GM23338 (cell line): ENCODE measurements around the gene VRK1. TPM values are rescaled to one million over a fixed set of nuclear protein-coding genes. Genes with fewer than 3 reads are reported as not detected.
"Not testable (repeated sequence)": the region's sequence is repeated elsewhere in the genome, so short reads cannot be mapped to it uniquely, and the experiment has no call there.

Experiments used
- ATAC-seq: fragments of 200-7000 bp; cut with Tn5 transposase; 3 replicates; pipeline ENCODE4 v1.9.1; 2020
- DNase-seq: peaks from one replicate; pipeline ENCODE4 v3.0.0-alpha.2; 2015; ENCODE audit warnings: low spot score
- H2AFZ ChIP-seq: fragments of 200-600 bp; sonication (generic); 2 replicates; pipeline ENCODE4 v1.8.0; 2016; ENCODE audit warnings: antibody characterized with exemption, mild to moderate bottlenecking, moderate library complexity
- H3F3A ChIP-seq: fragments of 200-600 bp; sonication (generic); replicated peaks from 2 replicates; pipeline ENCODE4 v1.8.0; 2017; ENCODE audit warnings: antibody characterized with exemption, mixed run types, low read depth
- H3K27ac ChIP-seq: fragments of 200-600 bp; sonication (generic); 2 replicates; pipeline ENCODE4 v1.6.1; 2016; ENCODE audit warnings: low read depth
- H3K27me3 ChIP-seq: fragments of 200-600 bp; sonication (generic); 2 replicates; pipeline ENCODE4 v1.8.0; 2016; ENCODE audit warnings: mild to moderate bottlenecking, mixed run types, moderate library complexity; ENCODE audit not compliant: insufficient read depth
- H3K36me3 ChIP-seq: fragments of 200-600 bp; sonication (generic); 2 replicates; pipeline ENCODE4 v1.8.0; 2016; ENCODE audit warnings: mild to moderate bottlenecking; ENCODE audit not compliant: insufficient read depth
- H3K4me1 ChIP-seq: fragments of 200-600 bp; sonication (generic); 2 replicates; pipeline ENCODE4 v1.8.0; 2016; ENCODE audit warnings: mild to moderate bottlenecking, moderate library complexity; ENCODE audit not compliant: insufficient read depth
- H3K4me2 ChIP-seq: fragments of 200-600 bp; sonication (generic); 2 replicates; pipeline ENCODE4 v1.7.1; 2017; ENCODE audit warnings: mixed run types
- H3K4me3 ChIP-seq: fragments of 200-600 bp; sonication (generic); 2 replicates; pipeline ENCODE4 v1.6.1; 2016; ENCODE audit warnings: mixed run types
- H3K79me2 ChIP-seq: fragments of 200-600 bp; sonication (generic); replicated peaks from 2 replicates; pipeline ENCODE4 v1.8.0; 2017; ENCODE audit warnings: mild to moderate bottlenecking; ENCODE audit not compliant: insufficient read depth
- H3K9me2 ChIP-seq: fragments of 200-600 bp; sonication (generic); 2 replicates; pipeline ENCODE4 v1.8.0; 2017; ENCODE audit not compliant: insufficient read depth
- H4K20me1 ChIP-seq: fragments of 200-600 bp; sonication (generic); replicated peaks from 2 replicates; pipeline ENCODE4 v1.8.0; 2017; ENCODE audit warnings: mild to moderate bottlenecking; ENCODE audit not compliant: insufficient read depth
- H3K27ac Mint-ChIP-seq: 2 replicates; pipeline ENCODE4 v1.8.0; 2020; ENCODE audit warnings: inconsistent platforms, mild to moderate bottlenecking, moderate library complexity, mixed read lengths
- H3K27me3 Mint-ChIP-seq: 3 replicates; pipeline ENCODE4 v1.8.0; 2022; ENCODE audit warnings: low read depth, mild to moderate bottlenecking, moderate library complexity, mixed read lengths, inconsistent platforms; ENCODE audit not compliant: insufficient read depth, poor library complexity
- H3K36me3 Mint-ChIP-seq: 3 replicates; pipeline ENCODE4 v1.8.0; 2021; ENCODE audit warnings: low read depth, mild to moderate bottlenecking, inconsistent platforms, moderate library complexity, mixed read lengths
- H3K4me1 Mint-ChIP-seq: 3 replicates; pipeline ENCODE4 v1.8.0; 2020; ENCODE audit warnings: mild to moderate bottlenecking, inconsistent platforms, mixed read lengths
- H3K4me3 Mint-ChIP-seq: 3 replicates; pipeline ENCODE4 v1.8.0; 2021; ENCODE audit warnings: moderate library complexity, mild to moderate bottlenecking, inconsistent platforms, mixed read lengths
- H3K9me3 Mint-ChIP-seq: 3 replicates; pipeline ENCODE4 v1.8.0; 2020; ENCODE audit warnings: moderate library complexity, mild to moderate bottlenecking, inconsistent platforms, mixed read lengths
- CREB1 ChIP-seq: fragments of 250-450 bp; sonication (Bioruptor Pico); IDR thresholded peaks from 2 replicates; pipeline ENCODE4 v1.5.0; 2020; ENCODE audit warnings: low read depth, mild to moderate bottlenecking, moderate library complexity
- POLR2AphosphoS5 ChIP-seq: IDR thresholded peaks from 2 replicates; pipeline ENCODE4 v1.6.1; 2016; ENCODE audit warnings: antibody characterized with exemption, low read depth
- STAT1 ChIP-seq: IDR thresholded peaks from one replicate; pipeline ENCODE4 v1.6.1; 2016; ENCODE audit warnings: antibody characterized with exemption; ENCODE audit not compliant: unreplicated experiment
- polyA plus RNA-seq: library from polyadenylated mRNA; unstranded; fragments of >200 nt; fragmentation: Nextera tagmentation; extraction: Ambion mirVana; gene quantifications from 2 replicates; pipeline ENCODE4 v1.2.1, GENCODE V29; 2016
- total RNA-seq: library from RNA; depleted of rRNA; stranded (reverse); fragments of >200 nt; shearing (Covaris generic); gene quantifications from 2 replicates; pipeline ENCODE4 v1.2.3, GENCODE V29; 2014
- TF ChIP-seq, protein P1 (sequence below): fragments of 250-450 bp; sonication (Bioruptor Pico); IDR thresholded peaks from 2 replicates; pipeline ENCODE4 v1.5.0; 2020; ENCODE audit warnings: mild to moderate bottlenecking, moderate library complexity
- TF ChIP-seq, protein P2 (sequence below): IDR thresholded peaks from one replicate; pipeline ENCODE4 v1.6.1; 2018; ENCODE audit warnings: antibody characterized with exemption; ENCODE audit not compliant: unreplicated experiment

VRK1 gene
- total and polyA plus RNA-seq, 2 experiments from 2014 or later = 83.8 to 119 TPM

- Mint-ChIP-seq H3K27ac (no peak overlapping the region), H3K27me3 (peaks cover 3% of the 10 kb centered on the region)
Observed at GRCh38 chr14:96764012-96764411, 33.2 kb upstream of the VRK1 start.

GRCh38 chr14:96765205-96765604 lies 32.0 kb upstream of the VRK1 start:
- H3K9me2 ChIP-seq, H3K4me1 ChIP-seq, H3K4me1 Mint-ChIP-seq, H3K4me2 ChIP-seq, H3K27me3 ChIP-seq, H3K4me3 Mint-ChIP-seq, H2AFZ ChIP-seq, H3K79me2 ChIP-seq, H3K27ac Mint-ChIP-seq, H3K9me3 Mint-ChIP-seq, H3F3A ChIP-seq, H3K27me3 Mint-ChIP-seq, H4K20me1 ChIP-seq, H3K27ac ChIP-seq, ATAC-seq, H3K4me3 ChIP-seq, H3K36me3 ChIP-seq, DNase-seq, H3K36me3 Mint-ChIP-seq: not testable (repeated sequence)

More at GRCh38 chr14:96764012-96764411, 33.2 kb upstream of the VRK1 start:
- Histone ChIP-seq H3K4me1 (no peaks in the 10 kb centered on the region), H3K27ac (no peak overlapping the region), H3K9me2 (no peaks in the 10 kb centered on the region), H3F3A (no peaks in the 10 kb centered on the region), H3K4me2 (no peak overlapping the region), H4K20me1 (no peaks in the 10 kb centered on the region), H2AFZ (no peak overlapping the region), H3K79me2 (no peaks in the 10 kb centered on the region), H3K36me3 (no peaks in the 10 kb centered on the region), H3K27me3 (no peaks in the 10 kb centered on the region), H3K4me3 (no peak overlapping the region)
- H3K4me3 Mint-ChIP-seq = no peak overlapping the region
- H3K9me3 Mint-ChIP-seq = no peaks in the 10 kb centered on the region; the same call in 2 of the 3 replicates
- DNase-seq (no peak), ATAC-seq (no peak)
- no peaks in the 10 kb centered on the region for H3K36me3 Mint-ChIP-seq
- H3K4me1 Mint-ChIP-seq = peaks cover 3% of the 10 kb centered on the region; the same call in 2 of the 3 replicates
- TF ChIP-seq CREB1 (CRISPR knock-in tag) = no peak

GRCh38 chr14:96772929-96773328 lies 24.3 kb upstream of the VRK1 start:
- Histone ChIP-seq H2AFZ (no peak overlapping the region), H3K9me2 (0 out of 2 replicates have a peak, but pooled peaks cover 15% of the 10 kb centered on the region), H3K36me3 (no peaks in the 10 kb centered on the region), H3K4me3 (no peak overlapping the region), H3K79me2 (no peaks in the 10 kb centered on the region), H3K4me1 (no peaks in the 10 kb centered on the region), H4K20me1 (no peaks in the 10 kb centered on the region), H3K4me2 (no peak overlapping the region), H3K27me3 (no peaks in the 10 kb centered on the region), H3F3A (no peaks in the 10 kb centered on the region), H3K27ac (no peak overlapping the region)
- Mint-ChIP-seq H3K27me3 (peaks cover 1% of the 10 kb centered on the region), H3K27ac (no peak overlapping the region), H3K9me3 (no peaks in the 10 kb centered on the region; the same call in 1 of the 3 replicates), H3K4me1 (peaks cover 4% of the 10 kb centered on the region; the same call in 2 of the 3 replicates), H3K36me3 (no peaks in the 10 kb centered on the region), H3K4me3 (no peak overlapping the region)
- DNase-seq (no peak), ATAC-seq (no peak)
- TF ChIP-seq STAT1 (no peak), POLR2AphosphoS5 (no peak)
- TF ChIP-seq, protein P1, sequence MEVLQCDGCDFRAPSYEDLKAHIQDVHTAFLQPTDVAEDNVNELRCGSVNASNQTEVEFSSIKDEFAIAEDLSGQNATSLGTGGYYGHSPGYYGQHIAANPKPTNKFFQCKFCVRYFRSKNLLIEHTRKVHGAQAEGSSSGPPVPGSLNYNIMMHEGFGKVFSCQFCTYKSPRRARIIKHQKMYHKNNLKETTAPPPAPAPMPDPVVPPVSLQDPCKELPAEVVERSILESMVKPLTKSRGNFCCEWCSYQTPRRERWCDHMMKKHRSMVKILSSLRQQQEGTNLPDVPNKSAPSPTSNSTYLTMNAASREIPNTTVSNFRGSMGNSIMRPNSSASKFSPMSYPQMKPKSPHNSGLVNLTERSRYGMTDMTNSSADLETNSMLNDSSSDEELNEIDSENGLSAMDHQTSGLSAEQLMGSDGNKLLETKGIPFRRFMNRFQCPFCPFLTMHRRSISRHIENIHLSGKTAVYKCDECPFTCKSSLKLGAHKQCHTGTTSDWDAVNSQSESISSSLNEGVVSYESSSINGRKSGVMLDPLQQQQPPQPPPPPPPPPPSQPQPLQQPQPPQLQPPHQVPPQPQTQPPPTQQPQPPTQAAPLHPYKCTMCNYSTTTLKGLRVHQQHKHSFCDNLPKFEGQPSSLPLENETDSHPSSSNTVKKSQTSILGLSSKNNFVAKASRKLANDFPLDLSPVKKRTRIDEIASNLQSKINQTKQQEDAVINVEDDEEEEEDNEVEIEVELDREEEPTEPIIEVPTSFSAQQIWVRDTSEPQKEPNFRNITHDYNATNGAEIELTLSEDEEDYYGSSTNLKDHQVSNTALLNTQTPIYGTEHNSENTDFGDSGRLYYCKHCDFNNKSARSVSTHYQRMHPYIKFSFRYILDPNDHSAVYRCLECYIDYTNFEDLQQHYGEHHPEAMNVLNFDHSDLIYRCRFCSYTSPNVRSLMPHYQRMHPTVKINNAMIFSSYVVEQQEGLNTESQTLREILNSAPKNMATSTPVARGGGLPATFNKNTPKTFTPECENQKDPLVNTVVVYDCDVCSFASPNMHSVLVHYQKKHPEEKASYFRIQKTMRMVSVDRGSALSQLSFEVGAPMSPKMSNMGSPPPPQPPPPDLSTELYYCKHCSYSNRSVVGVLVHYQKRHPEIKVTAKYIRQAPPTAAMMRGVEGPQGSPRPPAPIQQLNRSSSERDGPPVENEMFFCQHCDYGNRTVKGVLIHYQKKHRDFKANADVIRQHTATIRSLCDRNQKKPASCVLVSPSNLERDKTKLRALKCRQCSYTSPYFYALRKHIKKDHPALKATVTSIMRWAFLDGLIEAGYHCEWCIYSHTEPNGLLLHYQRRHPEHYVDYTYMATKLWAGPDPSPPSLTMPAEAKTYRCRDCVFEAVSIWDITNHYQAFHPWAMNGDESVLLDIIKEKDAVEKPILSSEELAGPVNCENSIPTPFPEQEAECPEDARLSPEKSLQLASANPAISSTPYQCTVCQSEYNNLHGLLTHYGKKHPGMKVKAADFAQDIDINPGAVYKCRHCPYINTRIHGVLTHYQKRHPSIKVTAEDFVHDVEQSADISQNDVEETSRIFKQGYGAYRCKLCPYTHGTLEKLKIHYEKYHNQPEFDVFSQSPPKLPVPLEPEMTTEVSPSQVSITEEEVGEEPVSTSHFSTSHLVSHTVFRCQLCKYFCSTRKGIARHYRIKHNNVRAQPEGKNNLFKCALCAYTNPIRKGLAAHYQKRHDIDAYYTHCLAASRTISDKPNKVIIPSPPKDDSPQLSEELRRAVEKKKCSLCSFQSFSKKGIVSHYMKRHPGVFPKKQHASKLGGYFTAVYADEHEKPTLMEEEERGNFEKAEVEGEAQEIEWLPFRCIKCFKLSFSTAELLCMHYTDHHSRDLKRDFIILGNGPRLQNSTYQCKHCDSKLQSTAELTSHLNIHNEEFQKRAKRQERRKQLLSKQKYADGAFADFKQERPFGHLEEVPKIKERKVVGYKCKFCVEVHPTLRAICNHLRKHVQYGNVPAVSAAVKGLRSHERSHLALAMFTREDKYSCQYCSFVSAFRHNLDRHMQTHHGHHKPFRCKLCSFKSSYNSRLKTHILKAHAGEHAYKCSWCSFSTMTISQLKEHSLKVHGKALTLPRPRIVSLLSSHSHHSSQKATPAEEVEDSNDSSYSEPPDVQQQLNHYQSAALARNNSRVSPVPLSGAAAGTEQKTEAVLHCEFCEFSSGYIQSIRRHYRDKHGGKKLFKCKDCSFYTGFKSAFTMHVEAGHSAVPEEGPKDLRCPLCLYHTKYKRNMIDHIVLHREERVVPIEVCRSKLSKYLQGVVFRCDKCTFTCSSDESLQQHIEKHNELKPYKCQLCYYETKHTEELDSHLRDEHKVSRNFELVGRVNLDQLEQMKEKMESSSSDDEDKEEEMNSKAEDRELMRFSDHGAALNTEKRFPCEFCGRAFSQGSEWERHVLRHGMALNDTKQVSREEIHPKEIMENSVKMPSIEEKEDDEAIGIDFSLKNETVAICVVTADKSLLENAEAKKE (CRISPR knock-in tag) = no peak
- TF ChIP-seq, protein P2, sequence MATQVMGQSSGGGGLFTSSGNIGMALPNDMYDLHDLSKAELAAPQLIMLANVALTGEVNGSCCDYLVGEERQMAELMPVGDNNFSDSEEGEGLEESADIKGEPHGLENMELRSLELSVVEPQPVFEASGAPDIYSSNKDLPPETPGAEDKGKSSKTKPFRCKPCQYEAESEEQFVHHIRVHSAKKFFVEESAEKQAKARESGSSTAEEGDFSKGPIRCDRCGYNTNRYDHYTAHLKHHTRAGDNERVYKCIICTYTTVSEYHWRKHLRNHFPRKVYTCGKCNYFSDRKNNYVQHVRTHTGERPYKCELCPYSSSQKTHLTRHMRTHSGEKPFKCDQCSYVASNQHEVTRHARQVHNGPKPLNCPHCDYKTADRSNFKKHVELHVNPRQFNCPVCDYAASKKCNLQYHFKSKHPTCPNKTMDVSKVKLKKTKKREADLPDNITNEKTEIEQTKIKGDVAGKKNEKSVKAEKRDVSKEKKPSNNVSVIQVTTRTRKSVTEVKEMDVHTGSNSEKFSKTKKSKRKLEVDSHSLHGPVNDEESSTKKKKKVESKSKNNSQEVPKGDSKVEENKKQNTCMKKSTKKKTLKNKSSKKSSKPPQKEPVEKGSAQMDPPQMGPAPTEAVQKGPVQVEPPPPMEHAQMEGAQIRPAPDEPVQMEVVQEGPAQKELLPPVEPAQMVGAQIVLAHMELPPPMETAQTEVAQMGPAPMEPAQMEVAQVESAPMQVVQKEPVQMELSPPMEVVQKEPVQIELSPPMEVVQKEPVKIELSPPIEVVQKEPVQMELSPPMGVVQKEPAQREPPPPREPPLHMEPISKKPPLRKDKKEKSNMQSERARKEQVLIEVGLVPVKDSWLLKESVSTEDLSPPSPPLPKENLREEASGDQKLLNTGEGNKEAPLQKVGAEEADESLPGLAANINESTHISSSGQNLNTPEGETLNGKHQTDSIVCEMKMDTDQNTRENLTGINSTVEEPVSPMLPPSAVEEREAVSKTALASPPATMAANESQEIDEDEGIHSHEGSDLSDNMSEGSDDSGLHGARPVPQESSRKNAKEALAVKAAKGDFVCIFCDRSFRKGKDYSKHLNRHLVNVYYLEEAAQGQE = no peak
